Neural progenitor cell (in vitro differentiated cells): ENCODE measurements around the gene RGS3. TPM values are rescaled to one million over a fixed set of nuclear protein-coding genes. Genes with fewer than 3 reads are reported as not detected.
A peak's percentile ranks its signal among the peaks of the same experiment; 100 is the strongest.

Experiments
- DNase-seq: peaks from one replicate; pipeline ENCODE4 v3.0.0-alpha.2; 2016; ENCODE audit warnings: low spot score
- H2AFZ ChIP-seq: fragments of 200-600 bp; sonication (generic); replicated peaks from 2 replicates; pipeline ENCODE4 v1.6.1; 2016; ENCODE audit warnings: antibody characterized with exemption
- H3F3A ChIP-seq: fragments of 200-600 bp; sonication (generic); 2 replicates; pipeline ENCODE4 v1.6.1; 2016; ENCODE audit warnings: antibody characterized with exemption, low read depth
- H3K27ac ChIP-seq: fragments of 200-600 bp; sonication (generic); 2 replicates; pipeline ENCODE4 v1.5.1; 2016; ENCODE audit warnings: mild to moderate bottlenecking
- H3K27me3 ChIP-seq: fragments of 200-600 bp; sonication (generic); 2 replicates; pipeline ENCODE4 v1.6.1; 2016; ENCODE audit warnings: mild to moderate bottlenecking, moderate library complexity
- H3K36me3 ChIP-seq: fragments of 200-600 bp; sonication (generic); 2 replicates; pipeline ENCODE4 v1.5.1; 2016
- H3K4me1 ChIP-seq: fragments of 200-600 bp; sonication (generic); 2 replicates; pipeline ENCODE4 v1.6.1; 2016; ENCODE audit warnings: mixed run types
- H3K4me2 ChIP-seq: fragments of 200-600 bp; sonication (generic); 2 replicates; pipeline ENCODE4 v1.6.1; 2016
- H3K4me3 ChIP-seq: fragments of 200-600 bp; sonication (generic); 2 replicates; pipeline ENCODE4 v1.5.1; 2016
- H3K79me2 ChIP-seq: fragments of 200-600 bp; sonication (generic); 2 replicates; pipeline ENCODE4 v1.6.1; 2016; ENCODE audit warnings: low read depth
- H3K9ac ChIP-seq: fragments of 200-600 bp; sonication (generic); 2 replicates; pipeline ENCODE4 v1.6.1; 2016
- H3K9me3 ChIP-seq: fragments of 200-600 bp; sonication (generic); 2 replicates; pipeline ENCODE4 v1.5.1; 2016; ENCODE audit warnings: low read depth
- H4K20me1 ChIP-seq: fragments of 200-600 bp; sonication (generic); 2 replicates; pipeline ENCODE4 v1.6.1; 2016; ENCODE audit warnings: low read depth
- H3K27ac Mint-ChIP-seq: 3 replicates; pipeline ENCODE4 v1.8.0; 2021; ENCODE audit warnings: mixed read lengths
- H3K27me3 Mint-ChIP-seq: 2 replicates; pipeline ENCODE4 v1.8.0; 2022; ENCODE audit warnings: low read depth, mild to moderate bottlenecking, inconsistent platforms, moderate library complexity, mixed read lengths; ENCODE audit not compliant: insufficient read depth
- H3K36me3 Mint-ChIP-seq: 3 replicates; pipeline ENCODE4 v1.8.0; 2021; ENCODE audit warnings: mixed read lengths
- H3K4me1 Mint-ChIP-seq: 3 replicates; pipeline ENCODE4 v1.8.0; 2021; ENCODE audit warnings: mixed read lengths
- H3K4me3 Mint-ChIP-seq: 3 replicates; pipeline ENCODE4 v1.8.0; 2021; ENCODE audit warnings: mild to moderate bottlenecking, moderate library complexity, mixed read lengths
- H3K9me3 Mint-ChIP-seq: 3 replicates; pipeline ENCODE4 v1.8.0; 2020; ENCODE audit warnings: mixed read lengths
- EZH2 ChIP-seq: fragments of 200-600 bp; sonication (generic); IDR thresholded peaks from 2 replicates; pipeline ENCODE4 v1.6.1; 2017; ENCODE audit warnings: antibody characterized with exemption, mild to moderate bottlenecking, moderate library complexity
- EZH2phosphoT487 ChIP-seq: fragments of 200-600 bp; sonication (generic); IDR thresholded peaks from 2 replicates; pipeline ENCODE4 v1.6.1; 2017; ENCODE audit warnings: antibody characterized with exemption
- total RNA-seq: library from RNA; depleted of rRNA; stranded (reverse); fragments of >200 nt; gene quantifications from 2 replicates; pipeline ENCODE4 v1.2.3, GENCODE V29; 2015; ENCODE audit warnings: low replicate concordance
- TF ChIP-seq, protein P1 (sequence below): fragments of 200-600 bp; sonication (generic); IDR thresholded peaks from 2 replicates; pipeline ENCODE4 v1.5.1; 2017; ENCODE audit warnings: antibody characterized with exemption, mild to moderate bottlenecking

Gene RGS3
- total RNA-seq, 1 donor from 2014 or later: 30.3 TPM

DNA sequence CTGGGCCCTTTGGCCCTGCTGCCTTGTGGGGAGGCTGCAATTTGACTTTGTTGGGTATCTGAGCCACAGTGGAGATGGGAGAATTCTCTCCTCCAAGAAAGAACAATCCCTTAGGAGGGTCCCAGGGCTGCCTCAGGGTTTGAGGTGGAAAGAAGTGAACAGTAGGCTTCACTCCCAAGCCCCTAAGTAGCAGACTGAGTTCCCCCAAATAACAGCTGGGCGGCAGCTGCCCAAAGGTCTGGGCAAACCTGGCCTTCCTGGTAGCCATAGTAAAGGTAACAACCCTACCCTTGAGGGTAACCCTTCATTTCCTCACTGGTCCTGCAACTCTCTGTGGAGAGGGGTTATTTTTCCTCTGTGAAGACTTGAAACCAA is 746 bp downstream of the RGS3 start:
- Mint-ChIP-seq H3K9me3 (peaks cover 13% of the 10 kb centered on the region), H3K4me1 (peaks cover 37% of the 10 kb centered on the region), H3K27me3 (peaks cover 12% of the 10 kb centered on the region), H3K4me3 (peak overlapping the region; percentile 80), H3K36me3 (peaks cover 4% of the 10 kb centered on the region), H3K27ac (no peak overlapping the region)
- peak overlapping the region; percentile 47 for H3K4me3 ChIP-seq
- H3K9ac ChIP-seq: no peak overlapping the region
- H2AFZ ChIP-seq: no peak overlapping the region
- no peaks in the 10 kb centered on the region for H4K20me1 ChIP-seq
- no peaks in the 10 kb centered on the region for H3K9me3 ChIP-seq
- TF ChIP-seq EZH2 (no peak), EZH2phosphoT487 (no peak)
- TF ChIP-seq, protein P1, sequence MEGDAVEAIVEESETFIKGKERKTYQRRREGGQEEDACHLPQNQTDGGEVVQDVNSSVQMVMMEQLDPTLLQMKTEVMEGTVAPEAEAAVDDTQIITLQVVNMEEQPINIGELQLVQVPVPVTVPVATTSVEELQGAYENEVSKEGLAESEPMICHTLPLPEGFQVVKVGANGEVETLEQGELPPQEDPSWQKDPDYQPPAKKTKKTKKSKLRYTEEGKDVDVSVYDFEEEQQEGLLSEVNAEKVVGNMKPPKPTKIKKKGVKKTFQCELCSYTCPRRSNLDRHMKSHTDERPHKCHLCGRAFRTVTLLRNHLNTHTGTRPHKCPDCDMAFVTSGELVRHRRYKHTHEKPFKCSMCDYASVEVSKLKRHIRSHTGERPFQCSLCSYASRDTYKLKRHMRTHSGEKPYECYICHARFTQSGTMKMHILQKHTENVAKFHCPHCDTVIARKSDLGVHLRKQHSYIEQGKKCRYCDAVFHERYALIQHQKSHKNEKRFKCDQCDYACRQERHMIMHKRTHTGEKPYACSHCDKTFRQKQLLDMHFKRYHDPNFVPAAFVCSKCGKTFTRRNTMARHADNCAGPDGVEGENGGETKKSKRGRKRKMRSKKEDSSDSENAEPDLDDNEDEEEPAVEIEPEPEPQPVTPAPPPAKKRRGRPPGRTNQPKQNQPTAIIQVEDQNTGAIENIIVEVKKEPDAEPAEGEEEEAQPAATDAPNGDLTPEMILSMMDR: no peak
- no peaks in the 10 kb centered on the region for H3K79me2 ChIP-seq
- peaks cover 20% of the 10 kb centered on the region for H3K4me1 ChIP-seq
- H3K4me2 ChIP-seq: peak overlapping the region; percentile 83
- H3K27ac ChIP-seq: no peak overlapping the region
- peaks cover 10% of the 10 kb centered on the region for H3F3A ChIP-seq
- H3K36me3 ChIP-seq: no peaks in the 10 kb centered on the region
- H3K27me3 ChIP-seq: peaks cover 33% of the 10 kb centered on the region
- DNase-seq: no peak

DNA sequence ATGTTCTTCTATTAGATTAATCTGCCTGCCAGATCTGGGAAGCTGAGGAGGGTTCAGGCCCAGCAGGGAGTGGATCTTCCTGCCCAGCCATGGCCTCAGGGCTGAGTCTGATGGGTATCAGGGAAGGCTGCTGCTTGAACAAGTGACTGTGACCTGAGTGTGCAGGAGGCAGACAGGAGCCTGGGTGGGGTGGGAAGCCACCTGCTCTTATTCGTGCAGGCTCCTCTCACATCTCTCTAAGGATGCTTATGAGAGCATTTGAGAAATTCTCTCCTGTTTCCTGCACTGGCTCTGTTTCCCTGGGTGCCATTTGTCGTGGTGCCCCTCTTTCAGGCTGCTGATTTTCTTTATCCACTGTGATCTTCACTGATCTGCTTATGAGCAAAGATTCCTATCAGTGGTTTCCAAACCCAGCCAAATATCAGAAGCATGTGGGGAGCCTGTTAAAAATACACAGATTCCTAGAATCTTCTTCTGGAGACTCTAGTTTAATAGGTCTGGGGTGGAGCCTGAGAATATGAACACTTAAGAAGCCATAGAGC is 2.1 kb downstream of the RGS3 start:
- no peak overlapping the region for H3K4me2 ChIP-seq
- no peaks in the 10 kb centered on the region for H3K36me3 ChIP-seq
- no peak overlapping the region for H3K4me3 ChIP-seq
- H3K79me2 ChIP-seq: no peaks in the 10 kb centered on the region
- no peak for DNase-seq
- Mint-ChIP-seq H3K27me3 (peaks cover 12% of the 10 kb centered on the region), H3K36me3 (peaks cover 4% of the 10 kb centered on the region), H3K4me1 (peaks cover 39% of the 10 kb centered on the region), H3K9me3 (peaks cover 13% of the 10 kb centered on the region), H3K4me3 (peak overlapping the region; percentile 80), H3K27ac (no peak overlapping the region)
- TF ChIP-seq EZH2: no peak
- TF ChIP-seq EZH2phosphoT487: no peak
- TF ChIP-seq, protein P1: no peak
- no peak overlapping the region for H3K27ac ChIP-seq
- no peak overlapping the region for H3K9ac ChIP-seq
- peaks cover 20% of the 10 kb centered on the region for H3K4me1 ChIP-seq
- H3F3A ChIP-seq: peaks cover 10% of the 10 kb centered on the region
- H3K9me3 ChIP-seq: no peaks in the 10 kb centered on the region
- no peaks in the 10 kb centered on the region for H4K20me1 ChIP-seq
- H3K27me3 ChIP-seq: peaks cover 33% of the 10 kb centered on the region
- no peak overlapping the region for H2AFZ ChIP-seq

DNA sequence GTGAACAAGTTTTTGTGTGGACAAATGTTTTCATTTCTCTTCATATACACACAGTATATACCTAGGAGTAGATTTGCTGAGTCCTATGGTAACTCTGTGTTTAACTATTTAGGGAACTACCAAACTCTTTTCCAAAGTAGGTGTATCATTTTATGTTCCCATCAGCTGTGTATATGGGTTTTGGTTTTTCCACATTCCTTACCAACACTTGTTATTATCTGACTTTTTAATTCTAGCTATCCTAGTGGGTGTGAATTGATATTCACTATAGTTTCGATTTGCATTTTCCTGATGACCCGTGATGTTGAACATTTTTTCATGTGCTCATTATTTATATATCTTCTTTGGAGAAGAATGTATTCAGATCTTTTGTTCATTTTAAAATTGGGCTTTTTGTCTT is 3.7 kb downstream of the RGS3 start:
- no peak for DNase-seq
- no peak overlapping the region for H3K27ac ChIP-seq
- peaks cover 5% of the 10 kb centered on the region for H3K36me3 Mint-ChIP-seq
- peaks cover 12% of the 10 kb centered on the region for H3K27me3 Mint-ChIP-seq
- H3K27me3 ChIP-seq: peaks cover 25% of the 10 kb centered on the region
- H3K9ac ChIP-seq: no peak overlapping the region
- H3K79me2 ChIP-seq: no peaks in the 10 kb centered on the region
- no peak overlapping the region for H3K4me3 Mint-ChIP-seq
- H3K27ac Mint-ChIP-seq: no peak overlapping the region
- H3K4me3 ChIP-seq: no peak overlapping the region
- H3K4me1 Mint-ChIP-seq: peaks cover 43% of the 10 kb centered on the region
- peaks cover 13% of the 10 kb centered on the region for H3K9me3 Mint-ChIP-seq
- H3K4me2 ChIP-seq: no peak overlapping the region
- peaks cover 10% of the 10 kb centered on the region for H3F3A ChIP-seq
- TF ChIP-seq EZH2: no peak
- TF ChIP-seq, protein P1: no peak
- no peak for TF ChIP-seq EZH2phosphoT487
- H4K20me1 ChIP-seq: no peaks in the 10 kb centered on the region
- H3K4me1 ChIP-seq: peaks cover 31% of the 10 kb centered on the region
- H2AFZ ChIP-seq: no peak overlapping the region
- no peaks in the 10 kb centered on the region for H3K9me3 ChIP-seq
- no peaks in the 10 kb centered on the region for H3K36me3 ChIP-seq
